ENCODE measurements around the gene TFDP2. TPM values are rescaled to one million over a fixed set of nuclear protein-coding genes. Genes with fewer than 3 reads are reported as not detected.

Gene TFDP2
- total and polyA plus RNA-seq, 7 experiments from 2014 or later = 23.7 to 44.7 (median 40.6) TPM

DNA sequence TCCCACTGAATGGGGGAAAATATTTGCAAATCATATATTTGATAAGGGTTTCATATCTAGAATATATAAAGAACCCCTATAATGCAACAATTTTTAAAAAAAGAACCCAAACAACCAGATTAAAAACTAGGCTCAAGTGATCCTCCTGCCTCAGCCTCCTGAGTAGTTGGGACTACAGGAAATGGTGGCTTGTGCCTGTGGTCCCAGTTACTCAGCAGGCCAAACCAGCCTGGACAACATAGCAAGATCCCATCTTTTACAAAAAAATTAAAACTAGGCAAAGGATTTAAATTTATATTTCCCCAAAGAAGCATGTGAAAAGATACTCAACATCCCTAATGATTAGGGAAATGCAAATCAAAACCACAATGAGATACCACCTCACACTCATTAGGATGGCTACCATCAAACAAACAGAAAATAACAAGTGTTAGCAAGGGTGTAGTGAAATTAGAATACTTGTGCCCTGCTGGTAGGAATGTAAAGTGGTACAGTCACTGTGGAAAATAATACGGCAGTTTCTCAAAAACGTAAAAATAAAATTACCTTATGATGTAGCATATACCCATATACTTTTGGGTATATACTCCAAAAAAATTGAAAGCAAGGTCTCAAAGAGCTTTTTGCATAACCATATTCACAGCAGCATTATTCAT is 19.7 kb downstream of the TFDP2 start:
- no peak overlapping the region for H3K4me3 Mint-ChIP-seq
- ATAC-seq (no peak), DNase-seq (no peak)
- peaks cover 3 to 28% (median 10%) of the 10 kb centered on the region in 7 donors for H3K4me1 Mint-ChIP-seq
- no peak overlapping the region for H3K4me3 ChIP-seq (ENCODE audit: low read length)
- peak overlapping the region in 2 of 9 donors; percentile 31 to 55 for H3K27ac Mint-ChIP-seq
- CTCF ChIA-PET = no interaction called here
- H3K36me3 ChIP-seq (ENCODE audit: control insufficient read depth in 2 of 3, insufficient read depth in 3 of 3, low read length in 3 of 3) = no peaks in the 10 kb centered on the region
- H3K36me3 Mint-ChIP-seq = peaks cover 0 to 14% (median 9%) of the 10 kb centered on the region in 5 donors
- H3K9me3 Mint-ChIP-seq = no peaks in the 10 kb centered on the region
- H3K4me1 ChIP-seq (ENCODE audit: control insufficient read depth in 2 of 2, insufficient read depth in 2 of 2, low read length in 2 of 2) = no peaks in the 10 kb centered on the region
- POLR2A ChIA-PET = no interaction called here
- no peaks in the 10 kb centered on the region for H3K9me3 ChIP-seq (ENCODE audit: control insufficient read depth in 2 of 3, low read length in 3 of 3)
- no peaks in the 10 kb centered on the region for H3K27me3 Mint-ChIP-seq
- intact Hi-C loops (cut with micrococcal nuclease) = loop anchor here in 1 of 2 donors (10.0 kb wide), 1 partner anchor 165 kb away; no protein-coding TSS in a partner anchor
- H3K27me3 ChIP-seq (ENCODE audit: control insufficient read depth in 2 of 2, insufficient read depth in 2 of 2, low read length in 2 of 2) = no peaks in the 10 kb centered on the region
- no peak overlapping the region for H3K27ac ChIP-seq (ENCODE audit: low read depth, low read length)

DNA sequence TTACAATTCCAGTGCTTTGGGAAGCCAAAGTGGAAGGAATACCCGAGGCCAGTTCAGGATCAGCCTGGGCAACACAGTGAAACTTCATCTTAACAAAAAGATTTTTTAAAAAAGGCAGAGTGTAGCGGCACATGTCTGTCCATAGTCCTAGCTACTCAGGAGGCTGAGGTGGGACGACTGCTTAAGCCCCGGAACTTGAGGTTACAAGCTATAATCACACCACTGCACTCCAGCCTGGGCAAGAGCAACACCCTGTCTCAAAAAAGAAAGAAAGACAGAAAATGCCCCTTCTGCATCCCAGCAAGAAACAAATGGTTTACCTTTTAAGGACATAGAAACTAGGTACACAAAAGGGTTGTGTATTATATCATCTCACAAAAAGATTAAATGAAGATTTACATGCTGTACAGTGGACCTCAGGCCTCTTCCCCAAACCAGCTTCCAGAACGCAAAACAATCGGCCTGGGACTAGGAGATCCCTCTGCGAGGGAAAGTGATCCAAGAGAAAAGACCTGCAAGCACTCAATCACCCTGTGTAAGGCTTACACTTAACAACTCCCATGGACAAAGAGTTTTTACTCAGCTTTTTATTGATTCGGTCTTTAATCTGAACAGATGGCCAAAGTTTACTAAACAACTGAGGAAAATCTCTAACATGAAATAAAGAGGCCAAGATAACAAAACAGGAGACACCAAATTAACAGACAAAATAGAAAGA is 21.2 kb downstream of the TFDP2 start:
- Mint-ChIP-seq H3K4me3 (peak overlapping the region in 1 of 10 donors; percentile 3), H3K27ac (peak overlapping the region in 4 of 9 donors; percentile 21 to 57 (median 39))
- POLR2A ChIA-PET = interaction anchor here (1.5 kb wide), 1 partner anchor 22 kb away, joined by 4 read pairs; the partner anchor contains the start of gene TFDP2

GRCh38 chr3:142124243-142124642 is 25.1 kb downstream of the TFDP2 start:
- no peak overlapping the region for H3K4me3 Mint-ChIP-seq
- ATAC-seq (no peak), DNase-seq (no peak)
- CTCF ChIA-PET = interaction anchor here (2.1 to 2.4 kb wide), 2 partner anchors 155 to 158 kb away, joined by 9 to 30 read pairs; no protein-coding TSS in a partner anchor
- no peaks in the 10 kb centered on the region for H3K27me3 Mint-ChIP-seq
- no peak overlapping the region for H3K27ac ChIP-seq (ENCODE audit: low read depth, low read length)
- H3K27me3 ChIP-seq (ENCODE audit: control insufficient read depth in 2 of 2, insufficient read depth in 2 of 2, low read length in 2 of 2) = no peaks in the 10 kb centered on the region
- no peak overlapping the region for H3K27ac Mint-ChIP-seq
- POLR2A ChIA-PET = no interaction called here
- H3K4me3 ChIP-seq (ENCODE audit: low read length) = no peak overlapping the region
- H3K4me1 Mint-ChIP-seq = peaks cover 3 to 23% (median 9%) of the 10 kb centered on the region in 7 donors
- no peaks in the 10 kb centered on the region for H3K9me3 ChIP-seq (ENCODE audit: control insufficient read depth in 2 of 3, low read length in 3 of 3)
- no peaks in the 10 kb centered on the region for H3K36me3 Mint-ChIP-seq
- H3K36me3 ChIP-seq (ENCODE audit: control insufficient read depth in 2 of 3, insufficient read depth in 3 of 3, low read length in 3 of 3) = no peaks in the 10 kb centered on the region
- intact Hi-C loops (cut with micrococcal nuclease) = loop anchor here in 1 of 2 donors (10.0 kb wide), 1 partner anchor 159 kb away; no protein-coding TSS in a partner anchor
- H3K9me3 Mint-ChIP-seq = no peaks in the 10 kb centered on the region
- H3K4me1 ChIP-seq (ENCODE audit: control insufficient read depth in 2 of 2, insufficient read depth in 2 of 2, low read length in 2 of 2) = no peaks in the 10 kb centered on the region

More for the DNA sequence above, 21.2 kb downstream of the TFDP2 start:
- Histone ChIP-seq H3K27me3 (ENCODE audit: control insufficient read depth in 2 of 2, insufficient read depth in 2 of 2, low read length in 2 of 2) (no peaks in the 10 kb centered on the region), H3K36me3 (ENCODE audit: control insufficient read depth in 2 of 3, insufficient read depth in 3 of 3, low read length in 3 of 3) (no peaks in the 10 kb centered on the region), H3K4me3 (ENCODE audit: low read length) (no peak overlapping the region), H3K9me3 (ENCODE audit: control insufficient read depth in 2 of 3, low read length in 3 of 3) (no peaks in the 10 kb centered on the region), H3K4me1 (ENCODE audit: control insufficient read depth in 2 of 2, insufficient read depth in 2 of 2, low read length in 2 of 2) (no peaks in the 10 kb centered on the region), H3K27ac (ENCODE audit: low read depth, low read length) (no peak overlapping the region)
- Mint-ChIP-seq H3K4me1 (peaks cover 3 to 22% (median 10%) of the 10 kb centered on the region in 7 donors), H3K36me3 (peaks cover 0 to 14% (median 9%) of the 10 kb centered on the region in 5 donors), H3K27me3 (no peaks in the 10 kb centered on the region), H3K9me3 (no peaks in the 10 kb centered on the region)
- intact Hi-C loops (cut with micrococcal nuclease) = loop anchor here (2.0 to 10.0 kb wide), 2 partner anchors 163 to 859 kb away; no protein-coding TSS in a partner anchor
- ATAC-seq (no peak), DNase-seq (no peak)
- CTCF ChIA-PET = no interaction called here

DNA sequence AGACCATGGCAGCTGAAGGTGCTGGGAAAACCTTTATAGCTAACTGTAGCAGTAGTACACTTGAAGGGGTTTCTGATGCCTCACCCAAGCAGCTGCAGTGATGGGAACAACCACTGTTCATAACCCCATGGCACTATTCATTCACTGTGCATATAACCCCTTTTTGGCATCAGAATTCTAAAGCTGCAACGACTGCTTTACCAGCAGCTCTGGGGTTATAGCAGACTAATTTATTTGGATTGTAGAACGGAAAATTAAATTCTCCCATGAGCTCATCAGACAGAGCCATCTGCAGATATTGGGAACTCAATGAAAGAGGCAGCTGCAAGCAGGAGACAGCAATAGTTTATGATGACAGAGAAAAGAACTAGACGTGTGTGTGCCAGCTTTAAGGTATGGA is 28.6 kb downstream of the TFDP2 start:
- POLR2A ChIA-PET = no interaction called here
- H3K4me1 ChIP-seq (ENCODE audit: control insufficient read depth in 2 of 2, insufficient read depth in 2 of 2, low read length in 2 of 2) = no peaks in the 10 kb centered on the region
- Mint-ChIP-seq H3K4me1 (peaks cover 2 to 20% (median 13%) of the 10 kb centered on the region in 7 donors), H3K27me3 (no peaks in the 10 kb centered on the region), H3K9me3 (peaks cover 0 to 6% (median 0%) of the 10 kb centered on the region in 11 donors), H3K27ac (no peak overlapping the region), H3K4me3 (no peak overlapping the region), H3K36me3 (peaks cover 0 to 13% (median 5%) of the 10 kb centered on the region in 5 donors)
- ATAC-seq (no peak), DNase-seq (no peak)
- CTCF ChIA-PET = interaction anchor here (0.9 kb wide), 1 partner anchor 159 kb away, joined by 3 read pairs; no protein-coding TSS in a partner anchor
- no peaks in the 10 kb centered on the region for H3K9me3 ChIP-seq (ENCODE audit: control insufficient read depth in 2 of 3, low read length in 3 of 3)
- no peaks in the 10 kb centered on the region for H3K36me3 ChIP-seq (ENCODE audit: control insufficient read depth in 2 of 3, insufficient read depth in 3 of 3, low read length in 3 of 3)
- intact Hi-C loops (cut with micrococcal nuclease) = loop anchor here in 1 of 2 donors (10.0 kb wide), 1 partner anchor 156 kb away; no protein-coding TSS in a partner anchor
- no peak overlapping the region for H3K27ac ChIP-seq (ENCODE audit: low read depth, low read length)
- no peaks in the 10 kb centered on the region for H3K27me3 ChIP-seq (ENCODE audit: control insufficient read depth in 2 of 2, insufficient read depth in 2 of 2, low read length in 2 of 2)
- no peak overlapping the region for H3K4me3 ChIP-seq (ENCODE audit: low read length)

GRCh38 chr3:142118911-142119310 is 30.4 kb downstream of the TFDP2 start:
- DNase-seq (no peak), ATAC-seq (no peak)
- H3K27ac ChIP-seq (ENCODE audit: low read depth, low read length) = no peak overlapping the region
- no peaks in the 10 kb centered on the region for H3K36me3 ChIP-seq (ENCODE audit: control insufficient read depth in 2 of 3, insufficient read depth in 3 of 3, low read length in 3 of 3)
- Mint-ChIP-seq H3K4me3 (no peak overlapping the region), H3K36me3 (peaks cover 0 to 13% (median 5%) of the 10 kb centered on the region in 5 donors), H3K9me3 (peaks cover 0 to 6% (median 0%) of the 10 kb centered on the region in 11 donors), H3K27ac (no peak overlapping the region), H3K4me1 (peaks cover 2 to 20% (median 13%) of the 10 kb centered on the region in 7 donors), H3K27me3 (no peaks in the 10 kb centered on the region)
- CTCF ChIA-PET = no interaction called here
- H3K9me3 ChIP-seq (ENCODE audit: control insufficient read depth in 2 of 3, low read length in 3 of 3) = no peaks in the 10 kb centered on the region
- intact Hi-C loops (cut with micrococcal nuclease) = no loop called here
- H3K4me1 ChIP-seq (ENCODE audit: control insufficient read depth in 2 of 2, insufficient read depth in 2 of 2, low read length in 2 of 2) = no peaks in the 10 kb centered on the region
- POLR2A ChIA-PET = no interaction called here
- H3K27me3 ChIP-seq (ENCODE audit: control insufficient read depth in 2 of 2, insufficient read depth in 2 of 2, low read length in 2 of 2) = no peaks in the 10 kb centered on the region
- no peak overlapping the region for H3K4me3 ChIP-seq (ENCODE audit: low read length)

GRCh38 chr3:142117056-142117851 is 32.1 kb downstream of the TFDP2 start:
- Mint-ChIP-seq H3K4me1 (peaks cover 2 to 25% (median 15%) of the 10 kb centered on the region in 7 donors), H3K9me3 (peaks cover 0 to 6% (median 0%) of the 10 kb centered on the region in 11 donors), H3K27me3 (no peaks in the 10 kb centered on the region), H3K27ac (peak overlapping the region in 2 of 9 donors; percentile 16 to 51), H3K4me3 (no peak overlapping the region), H3K36me3 (peaks cover 0 to 16% (median 5%) of the 10 kb centered on the region in 5 donors)
- ATAC-seq (no peak), DNase-seq (no peak)
- Histone ChIP-seq H3K27ac (ENCODE audit: low read depth, low read length) (no peak overlapping the region), H3K4me1 (ENCODE audit: control insufficient read depth in 2 of 2, insufficient read depth in 2 of 2, low read length in 2 of 2) (no peaks in the 10 kb centered on the region), H3K9me3 (ENCODE audit: control insufficient read depth in 2 of 3, low read length in 3 of 3) (no peaks in the 10 kb centered on the region), H3K4me3 (ENCODE audit: low read length) (no peak overlapping the region), H3K27me3 (ENCODE audit: control insufficient read depth in 2 of 2, insufficient read depth in 2 of 2, low read length in 2 of 2) (no peaks in the 10 kb centered on the region), H3K36me3 (ENCODE audit: control insufficient read depth in 2 of 3, insufficient read depth in 3 of 3, low read length in 3 of 3) (peaks cover 0 to 3% (median 0%) of the 10 kb centered on the region in 3 experiments)
- ChIA-PET CTCF (no interaction called here), POLR2A (no interaction called here)
- intact Hi-C loops (cut with micrococcal nuclease) = no loop called here
